CD14-positive monocyte (primary cell): ENCODE results near the gene ATP6AP1. TPM values are rescaled to one million over a fixed set of nuclear protein-coding genes. Genes with fewer than 3 reads are reported as not detected.

Experiments used
- DNase-seq, 3 donors: peaks; one replicate each; pipeline ENCODE4 v3.0.0-alpha.2; 2011 to 2022
- H2AFZ ChIP-seq: 2 replicates; pipeline ENCODE4 v1.6.0; 2012; ENCODE audit warnings: mild to moderate bottlenecking, low read depth, low read length, inconsistent platforms; ENCODE audit not compliant: insufficient read depth, poor library complexity, severe bottlenecking
- H3K27ac ChIP-seq, 2 donors: 1 replicate in 1 of 2; 2 replicates in 1 of 2; pipeline ENCODE4 v1.5.1; 2012 to 2013; ENCODE audit warnings: low read length in 2 of 2, control low read depth in 1 of 2, inconsistent platforms in 1 of 2, low read depth in 1 of 2, mild to moderate bottlenecking in 1 of 2
- H3K27me3 ChIP-seq, 2 donors: one replicate each; pipeline versions ENCODE4 v1.6.0 to v1.6.1; 2011 to 2013; ENCODE audit warnings: low read length in 2 of 2; ENCODE audit not compliant: control insufficient read depth in 2 of 2, insufficient read depth in 2 of 2
- H3K36me3 ChIP-seq, 2 donors: replicated peaks in 1 of 2; 1 replicate in 1 of 2; 2 replicates in 1 of 2; pipeline versions ENCODE4 v1.5.1 to v1.6.1; 2012 to 2013; ENCODE audit warnings: low read length in 2 of 2, control low read depth in 1 of 2, inconsistent platforms in 1 of 2, mild to moderate bottlenecking in 1 of 2; ENCODE audit not compliant: insufficient read depth in 2 of 2, control insufficient read depth in 1 of 2
- H3K4me1 ChIP-seq, 2 donors: 1 replicate in 1 of 2; 2 replicates in 1 of 2; pipeline versions ENCODE4 v1.5.1 to v1.6.1; 2012 to 2013; ENCODE audit warnings: low read length in 2 of 2, control low read depth in 1 of 2, inconsistent platforms in 1 of 2, mild to moderate bottlenecking in 1 of 2, moderate library complexity in 1 of 2; ENCODE audit not compliant: insufficient read depth in 2 of 2, control insufficient read depth in 1 of 2
- H3K4me2 ChIP-seq: replicated peaks from 2 replicates; pipeline ENCODE3; 2012; ENCODE audit warnings: low read length, moderate library complexity, mild to moderate bottlenecking; ENCODE audit not compliant: poor library complexity, severe bottlenecking; ENCODE audit errors: extremely low read depth
- H3K4me3 ChIP-seq, 3 experiments: fragments of 200-600 bp in 1 of 3; sonication (generic) in 1 of 3; replicated peaks in 1 of 3; 1 replicate in 2 of 3; 2 replicates in 1 of 3; pipeline ENCODE4 v1.5.1; 2011 to 2013; ENCODE audit warnings: low read length in 3 of 3, mild to moderate bottlenecking in 3 of 3, control low read depth in 2 of 3, low read depth in 2 of 3, inconsistent platforms in 1 of 3, moderate library complexity in 1 of 3
- H3K79me2 ChIP-seq: 2 replicates; pipeline ENCODE4 v1.6.0; 2012; ENCODE audit warnings: mild to moderate bottlenecking, control low read depth, inconsistent platforms, low read length, moderate library complexity; ENCODE audit not compliant: insufficient read depth
- H3K9ac ChIP-seq: 2 replicates; pipeline ENCODE4 v1.6.0; 2017; ENCODE audit warnings: low read length, mild to moderate bottlenecking; ENCODE audit not compliant: insufficient read depth, poor library complexity, severe bottlenecking
- H3K9me3 ChIP-seq, 2 donors: replicated peaks in 1 of 2; 1 replicate in 1 of 2; 2 replicates in 1 of 2; pipeline versions ENCODE4 v1.5.1 to v1.6.1; 2012 to 2013; ENCODE audit warnings: low read length in 2 of 2, control low read depth in 1 of 2; ENCODE audit not compliant: control insufficient read depth in 1 of 2, insufficient read depth in 1 of 2
- H4K20me1 ChIP-seq: 2 replicates; pipeline ENCODE4 v1.6.0; 2012; ENCODE audit warnings: mild to moderate bottlenecking, low read length, control low read depth, moderate library complexity; ENCODE audit not compliant: insufficient read depth
- H3K27ac Mint-ChIP-seq, 7 donors: one replicate each; pipeline ENCODE4 v1.8.0; 2020; ENCODE audit warnings: mild to moderate bottlenecking in 7 of 7, mixed read lengths in 7 of 7, moderate library complexity in 6 of 7, inconsistent platforms in 2 of 7
- H3K27me3 Mint-ChIP-seq, 3 donors: one replicate each; pipeline ENCODE4 v1.8.0; 2021 to 2022; ENCODE audit warnings: low read depth in 3 of 3, mild to moderate bottlenecking in 3 of 3, mixed read lengths in 3 of 3, moderate library complexity in 3 of 3, inconsistent platforms in 1 of 3
- H3K36me3 Mint-ChIP-seq, 2 donors: one replicate each; pipeline ENCODE4 v1.8.0; 2020; ENCODE audit warnings: mixed read lengths in 2 of 2, inconsistent platforms in 1 of 2, mild to moderate bottlenecking in 1 of 2
- H3K4me1 Mint-ChIP-seq: one replicate; pipeline ENCODE4 v1.8.0; 2020; ENCODE audit warnings: mild to moderate bottlenecking, mixed read lengths
- H3K4me3 Mint-ChIP-seq, 2 donors: one replicate each; pipeline ENCODE4 v1.8.0; 2020; ENCODE audit warnings: mild to moderate bottlenecking in 2 of 2, mixed read lengths in 2 of 2, moderate library complexity in 1 of 2
- H3K9me3 Mint-ChIP-seq, 7 donors: one replicate each; pipeline ENCODE4 v1.8.0; 2020 to 2022; ENCODE audit warnings: mixed read lengths in 7 of 7, mild to moderate bottlenecking in 6 of 7, moderate library complexity in 6 of 7, inconsistent platforms in 2 of 7
- WGBS: methylation state at CpG from one replicate; pipeline ENCODE4 v1.1.5; 2013; ENCODE audit warnings: missing lambda C conversion rate; ENCODE audit not compliant: insufficient coverage; 5-methylcytosine and 5-hydroxymethylcytosine counted together
- intact Hi-C, 2 donors: fragments of 100-400 bp; cut with micrococcal nuclease; formaldehyde crosslinking; loops; one replicate each; pipeline versions ENCODE4 v1.15.0 to v1.15.1; 2023
- polyA plus RNA-seq, 3 donors: library from polyadenylated mRNA; depleted of rRNA in 1 of 3; unstranded in 2 of 3; stranded (reverse) in 1 of 3; fragments of 300-500 nt in 2 of 3; fragments of >200 nt in 1 of 3; fragmentation: Illumina TruSeq in 2 of 3; gene quantifications; 1 replicate in 2 of 3; 2 replicates in 1 of 3; pipeline ENCODE4 v1.2.3, GENCODE V29; 2012 to 2021
- TF ChIP-seq, protein P1 (sequence below): fragments of 200-600 bp; IDR thresholded peaks from one replicate; pipeline ENCODE4 v1.8.0; 2022; ENCODE audit warnings: antibody characterized with exemption, mild to moderate bottlenecking

The ATP6AP1 gene
- polyA plus RNA-seq, 3 donors, result 116 to 178 (median 145) TPM

- Histone ChIP-seq H3K9ac (no peak overlapping the region), H3K4me3 (peak overlapping the region in 1 of 3 experiments; percentile 65), H3K4me1 (peaks cover 6% of the 10 kb centered on the region in 2 donors), H3K9me3 (no peaks in the 10 kb centered on the region), H4K20me1 (no peaks in the 10 kb centered on the region), H3K27ac (no peak overlapping the region), H3K36me3 (no peaks in the 10 kb centered on the region), H3K79me2 (no peaks in the 10 kb centered on the region), H3K4me2 (peak overlapping the region; percentile 67), H3K27me3 (peaks cover 0 to 12% of the 10 kb centered on the region in 2 donors), H2AFZ (peak overlapping the region; percentile 56)
- TF ChIP-seq, protein P1, sequence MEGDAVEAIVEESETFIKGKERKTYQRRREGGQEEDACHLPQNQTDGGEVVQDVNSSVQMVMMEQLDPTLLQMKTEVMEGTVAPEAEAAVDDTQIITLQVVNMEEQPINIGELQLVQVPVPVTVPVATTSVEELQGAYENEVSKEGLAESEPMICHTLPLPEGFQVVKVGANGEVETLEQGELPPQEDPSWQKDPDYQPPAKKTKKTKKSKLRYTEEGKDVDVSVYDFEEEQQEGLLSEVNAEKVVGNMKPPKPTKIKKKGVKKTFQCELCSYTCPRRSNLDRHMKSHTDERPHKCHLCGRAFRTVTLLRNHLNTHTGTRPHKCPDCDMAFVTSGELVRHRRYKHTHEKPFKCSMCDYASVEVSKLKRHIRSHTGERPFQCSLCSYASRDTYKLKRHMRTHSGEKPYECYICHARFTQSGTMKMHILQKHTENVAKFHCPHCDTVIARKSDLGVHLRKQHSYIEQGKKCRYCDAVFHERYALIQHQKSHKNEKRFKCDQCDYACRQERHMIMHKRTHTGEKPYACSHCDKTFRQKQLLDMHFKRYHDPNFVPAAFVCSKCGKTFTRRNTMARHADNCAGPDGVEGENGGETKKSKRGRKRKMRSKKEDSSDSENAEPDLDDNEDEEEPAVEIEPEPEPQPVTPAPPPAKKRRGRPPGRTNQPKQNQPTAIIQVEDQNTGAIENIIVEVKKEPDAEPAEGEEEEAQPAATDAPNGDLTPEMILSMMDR, result no peak
- WGBS, result 100% methylated on average over 3 of the region's 15 CpGs
- peak overlapping the region; percentile 61 to 79 for H3K4me3 Mint-ChIP-seq
- intact Hi-C loops, result no loop called here
- peaks cover 0 to 16% (median 4%) of the 10 kb centered on the region in 7 donors for H3K9me3 Mint-ChIP-seq
- H3K36me3 Mint-ChIP-seq, result peaks cover 2 to 5% of the 10 kb centered on the region in 2 donors
- peaks cover 12% of the 10 kb centered on the region for H3K4me1 Mint-ChIP-seq
- peaks cover 11 to 29% (median 26%) of the 10 kb centered on the region in 3 donors for H3K27me3 Mint-ChIP-seq
- no peak for DNase-seq
- no peak overlapping the region for H3K27ac Mint-ChIP-seq
These were observed 30.7 kb downstream of the ATP6AP1 start for GRCh38 chrX:154458954-154459778.

- WGBS, result 80% methylated on average over 1 of the region's 14 CpGs
- H3K4me1 ChIP-seq, result peaks cover 6% of the 10 kb centered on the region in 2 donors
- H4K20me1 ChIP-seq, result no peaks in the 10 kb centered on the region
- H3K79me2 ChIP-seq, result no peaks in the 10 kb centered on the region
- H3K27ac ChIP-seq, result no peak overlapping the region
- intact Hi-C loops, result no loop called here
- H3K27ac Mint-ChIP-seq, result no peak overlapping the region
- H3K27me3 ChIP-seq, result peaks cover 0 to 12% of the 10 kb centered on the region in 2 donors
- peaks cover 0 to 3% of the 10 kb centered on the region in 2 donors for H3K36me3 Mint-ChIP-seq
- DNase-seq, result no peak
- peaks cover 12% of the 10 kb centered on the region for H3K4me1 Mint-ChIP-seq
- TF ChIP-seq, protein P1, result no peak
- H3K9me3 ChIP-seq, result no peaks in the 10 kb centered on the region
- no peak overlapping the region for H3K4me3 Mint-ChIP-seq
- H2AFZ ChIP-seq, result no peak overlapping the region
- no peak overlapping the region for H3K4me3 ChIP-seq
- H3K9me3 Mint-ChIP-seq, result peaks cover 0 to 17% (median 4%) of the 10 kb centered on the region in 7 donors
- H3K27me3 Mint-ChIP-seq, result peaks cover 11 to 29% (median 22%) of the 10 kb centered on the region in 3 donors
- no peak overlapping the region for H3K4me2 ChIP-seq
- no peak overlapping the region for H3K9ac ChIP-seq
- H3K36me3 ChIP-seq, result no peaks in the 10 kb centered on the region
These were observed 31.4 kb downstream of the ATP6AP1 start for GRCh38 chrX:154459832-154460231.
